GM23248 (cell line): ENCODE data around the gene SGTB.
"Not testable (repeated sequence)": the region's sequence is repeated elsewhere in the genome, so short reads cannot be mapped to it uniquely, and the experiment has no call there.

Source experiments
- EZH2 ChIP-seq: fragments of 200-600 bp; sonication (generic); IDR thresholded peaks from 2 replicates; pipeline ENCODE4 v1.6.1; 2018; ENCODE audit warnings: antibody characterized with exemption, mild to moderate bottlenecking; ENCODE audit not compliant: insufficient read depth, poor library complexity, severe bottlenecking
- EZH2phosphoT487 ChIP-seq: fragments of 200-600 bp; sonication (generic); IDR thresholded peaks from 2 replicates; pipeline ENCODE4 v1.6.1; 2018; ENCODE audit warnings: antibody characterized with exemption, moderate library complexity, mild to moderate bottlenecking, low read depth; ENCODE audit not compliant: insufficient read depth

- not testable (repeated sequence) for TF ChIP-seq EZH2phosphoT487, EZH2
Observed at GRCh38 chr5:65734196-65734775, 12.4 kb upstream of the SGTB start.
